Iris pigment epithelial cell (primary cell): ENCODE results near the gene CNOT6.
"Not testable (repeated sequence)": the region's sequence is repeated elsewhere in the genome, so short reads cannot be mapped to it uniquely, and the experiment has no call there.

Experiments
- DNase-seq: peaks from one replicate; pipeline ENCODE4 v3.0.0-alpha.2; 2011; ENCODE audit warnings: low read depth

CNOT6 gene

GRCh38 chr5:180471866-180472265, 22.3 kb upstream of the CNOT6 start:
- no peak for DNase-seq

- DNase-seq: no peak
Measured at GRCh38 chr5:180472269-180472668, 21.9 kb upstream of the CNOT6 start.

GRCh38 chr5:180473386-180473785, 20.8 kb upstream of the CNOT6 start:
- DNase-seq: not testable (repeated sequence)

GRCh38 chr5:180474569-180474968, 19.6 kb upstream of the CNOT6 start:
- DNase-seq: no peak

- not testable (repeated sequence) for DNase-seq
Measured at GRCh38 chr5:180475969-180476524, 18.1 kb upstream of the CNOT6 start.

GRCh38 chr5:180484813-180485212, 9.4 kb upstream of the CNOT6 start:
- no peak for DNase-seq

GRCh38 chr5:180486636-180487149, 7.5 kb upstream of the CNOT6 start:
- DNase-seq: no peak

- DNase-seq: no peak
Measured at GRCh38 chr5:180487556-180487955, 6.6 kb upstream of the CNOT6 start.

GRCh38 chr5:180491496-180491895, 2.7 kb upstream of the CNOT6 start:
- DNase-seq: no peak

GRCh38 chr5:180492226-180492903, 1.8 kb upstream of the CNOT6 start:
- no peak for DNase-seq

- peak; percentile 32 for DNase-seq
Measured at GRCh38 chr5:180494510-180495181, 467 bp downstream of the CNOT6 start.

GRCh38 chr5:180495292-180495691, 1.1 kb downstream of the CNOT6 start:
- DNase-seq: no peak

GRCh38 chr5:180495991-180496741, 2.0 kb downstream of the CNOT6 start:
- DNase-seq: no peak

- not testable (repeated sequence) for DNase-seq
Measured at GRCh38 chr5:180496806-180497205, 2.6 kb downstream of the CNOT6 start.

GRCh38 chr5:180497865-180498264, 3.7 kb downstream of the CNOT6 start:
- not testable (repeated sequence) for DNase-seq

GRCh38 chr5:180498378-180498777, 4.2 kb downstream of the CNOT6 start:
- no peak for DNase-seq

GRCh38 chr5:180499684-180500083, 5.5 kb downstream of the CNOT6 start:
- peak; percentile 47 for DNase-seq

GRCh38 chr5:180500300-180500699, 6.1 kb downstream of the CNOT6 start:
- not testable (repeated sequence) for DNase-seq

GRCh38 chr5:180507661-180508060, 13.5 kb downstream of the CNOT6 start:
- DNase-seq: no peak

GRCh38 chr5:180515294-180515693, 21.1 kb downstream of the CNOT6 start:
- DNase-seq: no peak

GRCh38 chr5:180515974-180516373, 21.8 kb downstream of the CNOT6 start:
- DNase-seq: not testable (repeated sequence)

GRCh38 chr5:180516440-180516839, 22.3 kb downstream of the CNOT6 start:
- no peak for DNase-seq
